ENCODE results near the gene TSPAN10.

TSPAN10 gene

DNA sequence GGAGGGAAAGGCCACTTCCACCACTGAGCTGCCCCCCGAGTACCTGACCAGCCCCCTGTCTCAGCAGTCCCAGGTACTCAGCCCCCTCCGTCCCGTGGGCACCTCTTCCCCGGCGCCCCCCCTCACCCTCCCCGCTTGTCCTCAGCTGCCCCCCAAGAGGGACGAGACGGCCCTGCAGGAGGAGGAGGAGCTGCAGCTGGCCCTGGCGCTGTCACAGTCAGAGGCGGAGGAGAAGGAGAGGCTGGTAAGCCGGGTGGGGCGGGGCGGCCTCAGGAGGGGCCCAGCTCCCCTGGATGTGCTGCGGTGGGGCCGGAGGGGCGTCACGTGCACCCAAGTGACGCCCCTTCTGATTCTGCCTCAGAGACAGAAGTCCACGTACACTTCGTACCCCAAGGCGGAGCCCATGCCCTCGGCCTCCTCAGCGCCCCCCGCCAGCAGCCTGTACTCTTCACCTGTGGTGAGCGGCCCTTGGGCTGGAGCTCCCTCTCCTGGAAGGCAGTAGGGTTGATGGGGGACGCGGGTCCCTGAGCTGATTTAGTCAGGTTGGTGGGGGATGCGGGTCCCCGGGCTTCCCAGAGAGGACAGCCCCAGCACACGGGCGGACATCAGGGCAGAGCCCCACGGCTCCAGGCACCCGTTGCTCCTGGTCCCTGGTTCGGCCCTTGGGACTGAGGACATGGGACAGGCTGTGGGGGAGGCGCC lies 56.7 kb downstream of the TSPAN10 start:
- DNase-seq (ENCODE audit: low read depth), result no peak
- no peak overlapping the region for H3K4me3 ChIP-seq (ENCODE audit: low read depth, low read length)
- TF ChIP-seq, protein P1, sequence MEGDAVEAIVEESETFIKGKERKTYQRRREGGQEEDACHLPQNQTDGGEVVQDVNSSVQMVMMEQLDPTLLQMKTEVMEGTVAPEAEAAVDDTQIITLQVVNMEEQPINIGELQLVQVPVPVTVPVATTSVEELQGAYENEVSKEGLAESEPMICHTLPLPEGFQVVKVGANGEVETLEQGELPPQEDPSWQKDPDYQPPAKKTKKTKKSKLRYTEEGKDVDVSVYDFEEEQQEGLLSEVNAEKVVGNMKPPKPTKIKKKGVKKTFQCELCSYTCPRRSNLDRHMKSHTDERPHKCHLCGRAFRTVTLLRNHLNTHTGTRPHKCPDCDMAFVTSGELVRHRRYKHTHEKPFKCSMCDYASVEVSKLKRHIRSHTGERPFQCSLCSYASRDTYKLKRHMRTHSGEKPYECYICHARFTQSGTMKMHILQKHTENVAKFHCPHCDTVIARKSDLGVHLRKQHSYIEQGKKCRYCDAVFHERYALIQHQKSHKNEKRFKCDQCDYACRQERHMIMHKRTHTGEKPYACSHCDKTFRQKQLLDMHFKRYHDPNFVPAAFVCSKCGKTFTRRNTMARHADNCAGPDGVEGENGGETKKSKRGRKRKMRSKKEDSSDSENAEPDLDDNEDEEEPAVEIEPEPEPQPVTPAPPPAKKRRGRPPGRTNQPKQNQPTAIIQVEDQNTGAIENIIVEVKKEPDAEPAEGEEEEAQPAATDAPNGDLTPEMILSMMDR (conservative IDR thresholded peaks at IDR 0.05; ENCODE audit: low read depth, low read length), result peak; percentile 24

DNA sequence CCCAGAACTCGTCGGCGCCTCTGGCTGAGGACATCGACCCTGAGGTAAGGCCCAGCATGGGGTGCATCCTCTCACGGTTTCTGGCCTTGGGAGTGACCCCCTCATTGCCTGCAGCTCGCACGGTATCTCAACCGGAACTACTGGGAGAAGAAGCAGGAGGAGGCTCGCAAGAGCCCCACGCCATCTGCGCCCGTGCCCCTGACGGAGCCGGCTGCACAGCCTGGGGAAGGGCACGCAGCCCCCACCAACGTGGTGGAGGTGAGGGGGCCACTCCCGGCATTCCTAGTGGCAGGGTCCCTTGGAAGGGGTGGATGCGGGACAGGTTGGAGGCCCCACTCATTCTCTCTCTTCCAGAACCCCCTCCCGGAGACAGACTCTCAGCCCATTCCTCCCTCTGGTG lies 57.8 kb downstream of the TSPAN10 start:
- no peak for DNase-seq (ENCODE audit: low read depth)
- no peak overlapping the region for H3K4me3 ChIP-seq (ENCODE audit: low read depth, low read length)
- TF ChIP-seq, protein P1 (conservative IDR thresholded peaks at IDR 0.05; ENCODE audit: low read depth, low read length), result no peak

DNA sequence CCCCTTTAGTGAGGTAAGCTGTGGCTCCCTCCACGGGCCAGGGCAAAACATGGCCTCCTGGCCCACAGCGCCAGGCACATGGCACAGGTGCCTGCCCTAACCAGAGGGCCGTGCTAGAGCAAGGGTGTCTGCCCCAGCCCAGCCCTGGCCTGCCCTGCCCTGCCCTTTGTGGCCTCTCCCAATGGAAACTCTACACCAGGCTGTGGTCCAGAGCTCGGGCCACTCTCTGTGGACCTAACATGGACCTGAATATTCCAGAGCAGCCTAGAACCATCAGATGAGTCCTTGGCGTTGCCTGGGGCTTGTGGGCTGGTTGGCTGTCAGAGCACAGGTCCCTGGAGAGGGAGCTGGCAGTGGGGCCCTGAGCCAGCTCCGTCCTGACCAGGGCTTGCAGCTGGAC lies 58.2 kb downstream of the TSPAN10 start:
- DNase-seq (ENCODE audit: low read depth), result no peak
- no peak overlapping the region for H3K4me3 ChIP-seq (ENCODE audit: low read depth, low read length)
- TF ChIP-seq, protein P1 (conservative IDR thresholded peaks at IDR 0.05; ENCODE audit: low read depth, low read length), result no peak

DNA sequence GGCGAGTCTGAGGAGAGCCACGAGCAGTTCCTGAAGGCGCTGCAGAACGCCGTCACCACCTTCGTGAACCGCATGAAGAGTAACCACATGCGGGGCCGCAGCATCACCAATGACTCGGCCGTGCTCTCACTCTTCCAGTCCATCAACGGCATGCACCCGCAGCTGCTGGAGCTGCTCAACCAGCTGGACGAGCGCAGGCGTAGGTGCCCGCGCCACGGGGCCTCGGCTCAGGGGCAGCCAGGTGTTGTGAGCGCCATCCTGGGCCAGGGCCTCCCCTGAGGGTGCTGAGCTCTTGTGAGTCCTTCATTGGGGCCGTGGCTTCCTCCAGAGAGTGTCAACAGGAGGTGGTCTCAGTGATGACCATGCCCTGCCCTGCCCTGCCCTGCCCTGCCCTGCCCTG lies 58.8 kb downstream of the TSPAN10 start:
- no peak overlapping the region for H3K4me3 ChIP-seq (ENCODE audit: low read depth, low read length)
- no peak for DNase-seq (ENCODE audit: low read depth)
- TF ChIP-seq, protein P1 (conservative IDR thresholded peaks at IDR 0.05; ENCODE audit: low read depth, low read length), result no peak

DNA sequence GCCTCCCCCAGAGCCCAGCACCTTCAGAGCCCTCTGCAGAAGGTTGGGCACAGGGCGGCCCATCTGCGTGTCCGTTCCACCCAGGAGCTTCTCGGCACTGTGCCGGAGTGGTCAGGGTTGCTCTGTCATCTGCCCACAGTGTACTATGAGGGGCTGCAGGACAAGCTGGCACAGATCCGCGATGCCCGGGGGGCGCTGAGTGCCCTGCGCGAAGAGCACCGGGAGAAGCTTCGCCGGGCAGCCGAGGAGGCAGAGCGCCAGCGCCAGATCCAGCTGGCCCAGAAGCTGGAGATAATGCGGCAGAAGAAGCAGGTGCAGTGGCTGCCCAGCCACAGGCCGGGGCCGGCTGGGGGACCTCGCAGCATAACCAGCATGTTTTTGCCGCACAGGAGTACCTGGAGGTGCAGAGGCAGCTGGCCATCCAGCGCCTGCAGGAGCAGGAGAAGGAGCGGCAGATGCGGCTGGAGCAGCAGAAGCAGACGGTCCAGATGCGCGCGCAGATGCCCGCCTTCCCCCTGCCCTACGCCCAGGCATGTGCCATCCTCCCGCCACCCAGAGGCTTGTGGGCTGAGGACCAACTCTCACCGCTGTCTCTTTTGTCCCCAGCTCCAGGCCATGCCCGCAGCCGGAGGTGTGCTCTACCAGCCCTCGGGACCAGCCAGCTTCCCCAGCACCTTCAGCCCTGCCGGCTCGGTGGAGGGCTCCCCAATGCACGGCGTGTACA lies 59.4 kb downstream of the TSPAN10 start:
- TF ChIP-seq, protein P1 (conservative IDR thresholded peaks at IDR 0.05; ENCODE audit: low read depth, low read length), result no peak
- H3K4me3 ChIP-seq (ENCODE audit: low read depth, low read length), result no peak overlapping the region
- DNase-seq (ENCODE audit: low read depth), result no peak

DNA sequence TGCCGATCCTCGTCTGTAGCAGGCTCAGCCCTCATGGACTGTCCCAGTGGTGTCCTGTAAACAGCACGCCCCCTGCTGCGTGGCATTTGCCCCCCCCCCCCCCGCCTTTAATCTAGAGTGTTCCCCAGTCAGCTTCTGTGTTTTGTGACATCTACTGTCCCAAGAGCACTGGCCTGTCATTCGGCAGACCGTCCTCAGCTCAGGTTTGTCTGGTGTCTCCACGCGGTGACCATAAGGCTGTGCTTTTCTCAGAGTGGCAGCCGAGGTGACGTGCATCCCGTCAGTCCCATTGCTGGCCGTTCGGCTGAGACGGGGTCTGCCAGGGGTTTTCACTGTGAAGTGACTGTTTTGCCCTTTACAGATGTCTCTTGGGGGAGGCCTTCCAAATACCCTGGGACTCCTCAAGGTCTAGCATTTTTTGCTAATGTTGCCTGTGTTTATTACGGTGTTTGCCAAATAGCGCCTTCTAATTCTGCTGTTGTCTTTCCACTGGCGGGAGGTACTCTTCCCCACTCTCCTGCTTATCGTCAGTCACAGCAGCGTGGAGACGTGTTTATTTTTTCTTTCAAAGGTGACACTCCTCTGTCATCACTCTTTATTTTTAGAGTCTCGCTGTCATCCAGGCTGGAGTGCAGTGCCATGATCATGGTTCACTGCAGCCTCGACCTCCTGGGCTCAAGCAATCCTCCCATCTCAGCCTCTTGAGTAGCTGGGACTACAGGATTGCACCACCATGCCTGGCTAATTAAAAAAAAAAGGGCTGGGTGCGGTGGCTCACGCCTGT lies 60.5 kb downstream of the TSPAN10 start:
- TF ChIP-seq, protein P1 (conservative IDR thresholded peaks at IDR 0.05; ENCODE audit: low read depth, low read length), result no peak
- no peak for DNase-seq (ENCODE audit: low read depth)
- H3K4me3 ChIP-seq (ENCODE audit: low read depth, low read length), result no peak overlapping the region

All from choroid plexus epithelial cell (primary cell).